Measurements from ENCODE around the gene LRRC3. TPM values are rescaled to one million over a fixed set of nuclear protein-coding genes. Genes with fewer than 3 reads are reported as not detected.

LRRC3 gene
- total RNA-seq, 1 donor from 2014 or later = 2.7 TPM

DNA sequence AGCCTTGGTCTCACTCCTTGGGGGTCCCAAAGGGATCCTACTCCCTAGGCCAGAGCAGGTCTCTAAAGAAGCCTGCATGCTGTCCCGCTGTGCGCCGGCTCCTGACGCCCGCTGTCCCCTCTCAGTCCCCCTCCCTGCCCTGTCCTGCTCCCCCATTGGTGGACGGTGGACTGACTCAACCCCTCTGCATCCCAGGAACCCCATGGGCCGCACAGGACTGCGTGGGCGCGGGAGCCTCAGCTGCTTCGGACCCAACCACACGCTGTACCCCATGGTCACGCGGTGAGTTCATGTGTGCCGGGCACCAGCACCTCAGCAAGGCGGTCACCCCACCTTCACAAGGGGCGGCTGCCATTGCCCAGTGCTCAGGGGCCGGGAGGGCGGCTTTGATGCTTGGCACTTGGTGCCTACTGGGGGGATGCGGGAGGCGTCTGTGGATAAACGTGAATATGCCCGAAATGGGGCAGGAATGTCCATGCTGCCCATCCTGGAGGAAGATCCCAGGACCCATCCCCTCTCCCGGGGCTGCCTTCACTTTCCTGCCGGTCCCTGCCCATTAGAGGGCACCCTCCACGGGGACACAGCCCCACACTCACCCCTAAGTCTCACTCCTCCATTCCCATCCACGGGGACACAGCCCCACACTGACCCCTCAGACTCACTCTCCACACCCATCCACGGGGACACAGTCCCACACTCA is 20.2 kb upstream of the LRRC3 start:
- peak; percentile 34 for DNase-seq
- intact Hi-C loops (cut with DNase I) = no loop called here

GRCh38 chr21:44436111-44436611 is 19.1 kb upstream of the LRRC3 start:
- intact Hi-C loops (cut with DNase I) = no loop called here
- ATAC-seq (ENCODE audit: poor library complexity) (no peak), DNase-seq (peak; percentile 10)

More for the DNA sequence above, 20.2 kb upstream of the LRRC3 start:
- no peak for ATAC-seq (ENCODE audit: poor library complexity)

DNA sequence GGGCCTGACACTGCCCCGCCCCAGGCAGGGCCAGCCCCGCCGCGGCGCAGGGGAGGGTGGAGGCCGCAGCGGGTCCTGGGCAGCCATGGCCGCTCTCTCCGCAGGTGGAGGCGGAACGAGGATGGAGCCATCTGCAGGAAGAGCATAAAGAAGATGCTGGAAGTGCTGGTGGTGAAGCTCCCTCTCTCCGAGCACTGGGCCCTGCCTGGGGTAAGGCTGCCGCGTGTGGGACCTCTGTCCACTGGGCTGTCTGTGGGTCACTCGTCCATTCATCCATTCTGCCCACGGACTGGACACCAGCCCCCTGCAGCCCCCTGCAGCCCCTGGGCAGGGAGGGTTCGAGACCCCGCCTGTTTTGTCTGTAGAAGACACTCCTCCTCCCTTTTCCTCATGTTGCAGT is 18.4 kb upstream of the LRRC3 start:
- DNase-seq = peak; percentile 22
- no peak for ATAC-seq (ENCODE audit: poor library complexity)
- intact Hi-C loops (cut with DNase I) = no loop called here

GRCh38 chr21:44437371-44437695 is 18.0 kb upstream of the LRRC3 start:
- intact Hi-C loops (cut with DNase I) = no loop called here
- DNase-seq = no peak
- ATAC-seq (ENCODE audit: poor library complexity) = no peak

DNA sequence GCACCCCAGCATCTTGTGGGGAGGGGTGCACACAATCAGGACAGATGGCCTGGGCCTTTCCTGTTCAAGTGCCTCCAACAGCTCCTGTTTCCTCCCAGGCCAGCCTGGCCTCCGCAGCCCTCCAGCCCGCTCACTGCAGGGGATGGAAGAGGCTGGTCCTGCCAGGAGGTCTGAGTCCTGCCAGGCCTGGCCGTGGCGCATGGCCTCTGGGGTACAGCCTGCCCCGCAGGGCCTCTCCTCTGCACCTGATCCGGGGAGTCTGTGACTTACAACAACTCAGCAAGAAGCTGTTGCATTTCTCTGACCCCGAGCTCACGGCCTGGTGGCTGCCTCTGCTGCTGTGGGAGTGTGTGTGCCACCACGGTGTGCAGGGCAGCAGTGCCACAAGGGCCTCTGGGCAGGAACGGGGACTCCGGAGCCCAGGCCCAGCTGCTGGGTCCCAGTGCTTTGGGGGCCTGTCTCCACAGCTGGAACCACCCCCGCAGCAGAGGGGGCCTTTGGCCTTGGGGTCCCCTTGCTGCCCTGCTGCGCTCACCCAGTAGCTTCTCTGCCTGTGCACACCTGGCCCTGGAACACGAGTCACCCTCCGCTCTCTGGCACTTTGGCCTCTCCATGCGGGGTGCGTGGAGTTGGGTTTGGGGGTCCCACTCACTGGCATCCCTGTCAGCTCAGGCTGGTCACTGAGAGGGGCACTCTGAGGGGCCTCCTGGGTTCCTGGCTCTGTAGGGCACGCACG is 17.4 kb upstream of the LRRC3 start:
- intact Hi-C loops (cut with DNase I) = no loop called here
- peak; percentile 30 for ATAC-seq (ENCODE audit: poor library complexity)
- DNase-seq = peak; percentile 36

- ATAC-seq (ENCODE audit: poor library complexity) (peak; percentile 96), DNase-seq (peak; percentile 87)
- intact Hi-C loops (cut with DNase I) = no loop called here
Measured at GRCh38 chr21:44438531-44439210, 16.6 kb upstream of the LRRC3 start.

DNA sequence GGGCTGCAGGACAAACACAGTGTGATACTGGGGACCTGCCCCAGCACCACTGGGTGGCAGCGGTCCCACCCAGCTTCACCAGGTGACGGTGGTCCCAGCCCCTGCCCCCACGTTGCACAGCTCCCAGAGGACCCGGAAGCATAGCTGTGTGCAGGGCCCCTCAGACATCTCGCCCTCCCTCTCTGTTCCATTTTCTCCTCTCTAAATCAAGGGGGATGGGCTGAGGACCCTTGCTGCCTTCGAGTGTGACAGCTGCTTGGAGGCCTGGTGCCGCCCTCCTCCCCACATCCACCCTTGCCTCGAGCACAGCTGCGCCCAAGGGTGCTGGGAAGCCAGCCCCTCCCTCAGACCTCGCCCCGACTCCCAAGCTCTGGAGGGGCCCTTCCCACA is 16.1 kb upstream of the LRRC3 start:
- intact Hi-C loops (cut with DNase I) = no loop called here
- ATAC-seq (ENCODE audit: poor library complexity) (no peak), DNase-seq (peak; percentile 24)

GRCh38 chr21:44440241-44441040 is 14.9 kb upstream of the LRRC3 start:
- peak; percentile 7 for DNase-seq
- no peak for ATAC-seq (ENCODE audit: poor library complexity)
- intact Hi-C loops (cut with DNase I) = no loop called here

DNA sequence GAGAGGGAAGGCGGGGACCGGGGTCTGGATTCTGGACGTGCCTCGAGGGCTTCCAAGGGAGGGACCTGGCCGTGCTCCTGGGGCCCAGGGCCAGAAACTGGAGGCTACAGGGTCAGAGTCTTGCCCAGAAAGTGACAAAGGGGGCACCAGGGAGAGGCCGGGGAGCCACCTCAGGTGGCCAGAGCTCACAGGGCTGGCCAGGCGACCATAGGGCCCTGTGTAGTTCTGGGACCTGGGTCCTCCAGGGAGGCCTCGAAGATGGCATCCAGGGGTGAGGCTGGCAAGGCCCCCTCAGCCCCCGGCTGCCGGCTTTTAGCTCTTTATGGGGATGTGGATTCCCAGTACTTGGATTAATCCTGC is 14.3 kb upstream of the LRRC3 start:
- DNase-seq = peak; percentile 26
- ATAC-seq (ENCODE audit: poor library complexity) = no peak
- intact Hi-C loops (cut with DNase I) = no loop called here

GRCh38 chr21:44441581-44442265 is 13.6 kb upstream of the LRRC3 start:
- DNase-seq = peak; percentile 30
- intact Hi-C loops (cut with DNase I) = no loop called here

GRCh38 chr21:44442266-44443125 is 12.8 kb upstream of the LRRC3 start:
- DNase-seq = peak; percentile 30
- intact Hi-C loops (cut with DNase I) = no loop called here
- ATAC-seq (ENCODE audit: poor library complexity) = no peak

More at GRCh38 chr21:44441581-44442265, 13.6 kb upstream of the LRRC3 start:
- ATAC-seq (ENCODE audit: poor library complexity) = no peak

DNA sequence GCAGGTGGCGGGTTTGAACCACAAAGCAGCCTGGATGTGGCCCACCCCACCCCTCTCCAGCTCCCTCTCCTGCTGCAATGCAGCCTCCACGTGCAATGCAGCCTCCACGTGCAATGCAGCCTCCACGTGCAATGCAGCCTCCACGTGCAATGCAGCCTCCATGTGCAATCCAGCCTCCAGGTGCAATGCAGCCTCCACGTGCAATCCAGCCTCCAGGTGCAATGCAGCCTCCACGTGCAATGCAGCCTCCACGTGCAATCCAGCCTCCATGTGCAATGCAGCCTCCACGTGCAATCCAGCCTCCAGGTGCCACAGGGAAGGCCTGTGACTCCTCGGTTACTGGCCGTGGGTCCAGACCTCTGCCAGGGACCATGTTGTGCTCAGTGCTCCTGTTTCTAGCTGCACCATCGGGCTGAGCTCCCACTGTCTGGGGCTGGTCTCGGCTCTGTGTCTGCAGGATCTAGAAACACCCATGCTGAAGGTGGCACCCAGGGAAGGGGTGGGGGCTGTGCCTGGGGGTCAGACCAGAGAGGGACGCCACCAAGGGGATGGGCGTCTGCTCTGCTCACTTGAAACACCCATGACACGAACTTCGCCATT is 11.9 kb upstream of the LRRC3 start:
- ATAC-seq (ENCODE audit: poor library complexity) (no peak), DNase-seq (peak; percentile 32)
- intact Hi-C loops (cut with DNase I) = no loop called here

DNA sequence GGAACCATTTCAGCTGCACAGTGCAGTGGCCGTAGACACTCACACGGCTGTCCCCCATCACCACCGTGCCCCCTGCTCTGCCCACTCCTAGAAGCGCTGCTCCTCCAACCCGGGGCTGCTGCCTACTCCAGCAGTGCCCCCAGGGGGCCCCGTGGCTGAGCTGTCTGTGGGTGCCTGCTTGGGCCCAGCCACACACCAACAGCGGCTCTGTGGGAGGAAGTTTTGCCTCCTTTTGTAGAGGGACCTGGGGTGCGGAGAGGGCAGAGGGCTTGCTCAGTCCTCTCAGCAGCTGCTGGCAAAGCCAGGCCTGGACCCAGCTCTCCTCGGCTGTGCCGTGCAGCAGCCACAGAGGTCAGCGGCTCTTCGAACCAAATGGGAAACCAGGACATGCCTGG is 11.4 kb upstream of the LRRC3 start:
- DNase-seq (peak; percentile 19), ATAC-seq (ENCODE audit: poor library complexity) (no peak)
- intact Hi-C loops (cut with DNase I) = no loop called here

- intact Hi-C loops (cut with DNase I) = no loop called here
- peak; percentile 38 for DNase-seq
- no peak for ATAC-seq (ENCODE audit: poor library complexity)
Measured at GRCh38 chr21:44444286-44444931, 10.9 kb upstream of the LRRC3 start.

GRCh38 chr21:44445145-44445812 is 10.0 kb upstream of the LRRC3 start:
- intact Hi-C loops (cut with DNase I) = no loop called here
- DNase-seq = no peak
- ATAC-seq (ENCODE audit: poor library complexity) = no peak

GRCh38 chr21:44448651-44449131 is 6.6 kb upstream of the LRRC3 start:
- DNase-seq (no peak), ATAC-seq (ENCODE audit: poor library complexity) (no peak)
- intact Hi-C loops (cut with DNase I) = no loop called here

Measured in Right ventricle myocardium superior (tissue), 1 donor.